ENCODE results near the gene OSBP.
"Not testable (repeated sequence)": the region's sequence is repeated elsewhere in the genome, so short reads cannot be mapped to it uniquely, and the experiment has no call there.

OSBP gene

GRCh38 chr11:59615637-59616395 is at the start of gene OSBP:
Gene OSBP, minus strand, starts transcription at chr11:59615774. Its CDS starts 110 bp downstream, at chr11:59615664.
- DNase-seq (ENCODE audit: low read depth in 2 of 2) = peak; percentile 93 to 96

- DNase-seq (ENCODE audit: low read depth in 2 of 2) = no peak
Measured at GRCh38 chr11:59660621-59661020, 45.0 kb upstream of the OSBP start.

GRCh38 chr11:59659981-59660380 is 44.4 kb upstream of the OSBP start:
- no peak for DNase-seq (ENCODE audit: low read depth in 2 of 2)

- no peak for DNase-seq (ENCODE audit: low read depth in 2 of 2)
Measured at GRCh38 chr11:59658036-59658435, 42.5 kb upstream of the OSBP start.

GRCh38 chr11:59654893-59655292 is 39.3 kb upstream of the OSBP start:
- no peak for DNase-seq (ENCODE audit: low read depth in 2 of 2)

GRCh38 chr11:59647245-59647980 is 31.8 kb upstream of the OSBP start:
- DNase-seq (ENCODE audit: low read depth in 2 of 2) = no peak

GRCh38 chr11:59644528-59644927 is 29.0 kb upstream of the OSBP start:
- DNase-seq (ENCODE audit: low read depth in 2 of 2) = no peak

GRCh38 chr11:59643390-59643789 is 27.8 kb upstream of the OSBP start:
- DNase-seq (ENCODE audit: low read depth in 2 of 2) = no peak

- no peak for DNase-seq (ENCODE audit: low read depth in 2 of 2)
Measured at GRCh38 chr11:59641156-59641555, 25.6 kb upstream of the OSBP start.

GRCh38 chr11:59630493-59630892 is 14.9 kb upstream of the OSBP start:
- no peak for DNase-seq (ENCODE audit: low read depth in 2 of 2)

- DNase-seq (ENCODE audit: low read depth in 2 of 2) = no peak
Measured at GRCh38 chr11:59629996-59630395, 14.4 kb upstream of the OSBP start.

GRCh38 chr11:59626969-59627368 is 11.4 kb upstream of the OSBP start:
- not testable (repeated sequence) for DNase-seq (ENCODE audit: low read depth in 2 of 2)

GRCh38 chr11:59625703-59626102 is 10.1 kb upstream of the OSBP start:
- no peak for DNase-seq (ENCODE audit: low read depth in 2 of 2)

- DNase-seq (ENCODE audit: low read depth in 2 of 2) = no peak
Measured at GRCh38 chr11:59617876-59618275, 2.3 kb upstream of the OSBP start.

- DNase-seq (ENCODE audit: low read depth in 2 of 2) = no peak
Measured at GRCh38 chr11:59616396-59616982, 915 bp upstream of the OSBP start.

GRCh38 chr11:59615120-59615636 is 396 bp downstream of the OSBP start:
- peak; percentile 25 to 40 for DNase-seq (ENCODE audit: low read depth in 2 of 2)

- no peak for DNase-seq (ENCODE audit: low read depth in 2 of 2)
Measured at GRCh38 chr11:59614277-59615119, 1.1 kb downstream of the OSBP start.

GRCh38 chr11:59611570-59612565 is 3.7 kb downstream of the OSBP start:
- no peak for DNase-seq (ENCODE audit: low read depth in 2 of 2)

GRCh38 chr11:59610289-59610688 is 5.3 kb downstream of the OSBP start:
- no peak for DNase-seq (ENCODE audit: low read depth in 2 of 2)

GRCh38 chr11:59607703-59608454 is 7.7 kb downstream of the OSBP start:
- DNase-seq (ENCODE audit: low read depth in 2 of 2) = no peak

All from stimulated activated CD4-positive, alpha-beta T cell treated with anti-CD3 and anti-CD28 coated beads, Interleukin-12 subunit alpha, Interleukin-12 subunit beta, amount 100 ng/mL, for 24 hours (primary cell).